GM12878 (cell line): Measurements from ENCODE around the gene SUSD6. TPM values are rescaled to one million over a fixed set of nuclear protein-coding genes. Genes with fewer than 3 reads are reported as not detected.

Source experiments
- BHLHE40 ChIP-seq, 2 experiments: fragments of 450-650 bp in 1 of 2; IDR thresholded peaks; 2 replicates each; pipeline ENCODE4 v1.6.1; 2011 to 2017; ENCODE audit warnings: low read depth in 2 of 2, borderline replicate concordance in 1 of 2, improper control_type of control experiment in 1 of 2, low read length in 1 of 2, mild to moderate bottlenecking in 1 of 2
- CBFB ChIP-seq: IDR thresholded peaks from 2 replicates; pipeline ENCODE4 v1.6.1; 2016; ENCODE audit warnings: antibody characterized with exemption, low read depth
- CEBPB ChIP-seq, 2 experiments: fragments of 150-350 bp in 1 of 2; IDR thresholded peaks; 2 replicates each; pipeline ENCODE4 v1.6.1; 2012 to 2014; ENCODE audit warnings: low read depth in 2 of 2, low read length in 2 of 2, borderline replicate concordance in 1 of 2, inconsistent platforms in 1 of 2
- CHD1 ChIP-seq: IDR thresholded peaks from 2 replicates; pipeline ENCODE4 v1.6.1; 2012; ENCODE audit warnings: low read depth, low read length, improper control_type of control experiment
- CHD4 ChIP-seq: fragments of 200-600 bp; sonication (generic); IDR thresholded peaks from 2 replicates; pipeline ENCODE4 v1.6.1; 2016; ENCODE audit warnings: mild to moderate bottlenecking
- FOXK2 ChIP-seq: fragments of 450-650 bp; IDR thresholded peaks from 2 replicates; pipeline ENCODE4 v1.6.1; 2017; ENCODE audit warnings: mild to moderate bottlenecking, moderate library complexity
- GABPA ChIP-seq: IDR thresholded peaks from 2 replicates; pipeline ENCODE4 v1.6.1; 2014; ENCODE audit warnings: antibody characterized with exemption, low read depth, mild to moderate bottlenecking, inconsistent platforms
- IRF4 ChIP-seq: IDR thresholded peaks from 2 replicates; pipeline ENCODE4 v1.6.1; 2011; ENCODE audit warnings: low read depth, low read length
- JUND ChIP-seq: IDR thresholded peaks from 2 replicates; pipeline ENCODE4 v1.6.1; 2012; ENCODE audit warnings: low read depth, mild to moderate bottlenecking, low read length, improper control_type of control experiment, moderate library complexity
- MLLT1 ChIP-seq: fragments of 450-650 bp; IDR thresholded peaks from 2 replicates; pipeline ENCODE4 v1.6.1; 2016; ENCODE audit warnings: mild to moderate bottlenecking
- MTA2 ChIP-seq: fragments of 450-650 bp; IDR thresholded peaks from 2 replicates; pipeline ENCODE4 v1.6.1; 2016; ENCODE audit warnings: low read depth, mild to moderate bottlenecking, moderate library complexity
- NBN ChIP-seq: fragments of 450-650 bp; IDR thresholded peaks from 2 replicates; pipeline ENCODE4 v1.6.1; 2016
- NR2C2 ChIP-seq: IDR thresholded peaks from 2 replicates; pipeline ENCODE4 v1.6.1; 2011; ENCODE audit warnings: borderline replicate concordance, low read depth; ENCODE audit not compliant: control insufficient read depth, insufficient read length
- PAX5 ChIP-seq: IDR thresholded peaks from 2 replicates; pipeline ENCODE4 v1.6.1; 2011; ENCODE audit warnings: low read depth, low read length, borderline replicate concordance
- POLR2A ChIP-seq: IDR thresholded peaks from 2 replicates; pipeline ENCODE4 v1.6.1; 2011; ENCODE audit warnings: low read depth, mild to moderate bottlenecking, low read length
- POLR2AphosphoS5 ChIP-seq: IDR thresholded peaks from 2 replicates; pipeline ENCODE4 v1.6.1; 2011; ENCODE audit warnings: mild to moderate bottlenecking, low read length, inconsistent platforms
- RAD21 ChIP-seq: IDR thresholded peaks from 2 replicates; pipeline ENCODE4 v1.6.1; 2011; ENCODE audit warnings: mild to moderate bottlenecking, low read depth, low read length, moderate library complexity; ENCODE audit not compliant: insufficient read depth
- RB1 ChIP-seq: fragments of 450-650 bp; formaldehyde crosslinking; IDR thresholded peaks from 2 replicates; pipeline ENCODE4 v1.6.1; 2017; ENCODE audit warnings: mild to moderate bottlenecking, borderline replicate concordance
- RBBP5 ChIP-seq: fragments of 200-600 bp; sonication (generic); conservative IDR thresholded peaks from 2 replicates; pipeline ENCODE4 v1.6.1; 2016
- SIN3A ChIP-seq: IDR thresholded peaks from 2 replicates; pipeline ENCODE4 v1.6.1; 2012; ENCODE audit warnings: low read depth, low read length, improper control_type of control experiment
- SMAD5 ChIP-seq: IDR thresholded peaks from 2 replicates; pipeline ENCODE4 v1.6.1; 2016; ENCODE audit warnings: antibody characterized with exemption, low read depth
- SP1 ChIP-seq: IDR thresholded peaks from one replicate; pipeline ENCODE4 v1.6.1; 2011; ENCODE audit warnings: low read depth, low read length
- TCF12 ChIP-seq: IDR thresholded peaks from 2 replicates; pipeline ENCODE4 v1.6.1; 2011; ENCODE audit warnings: low read depth, mild to moderate bottlenecking, low read length
- TCF3 ChIP-seq: IDR thresholded peaks from 2 replicates; pipeline ENCODE4 v1.6.1; 2012; ENCODE audit warnings: low read depth, mild to moderate bottlenecking, low read length, borderline replicate concordance; ENCODE audit not compliant: insufficient read depth
- ZBED1 ChIP-seq: IDR thresholded peaks from 2 replicates; pipeline ENCODE4 v1.6.1; 2016; ENCODE audit warnings: borderline replicate concordance
- polyA plus RNA-seq, 11 experiments: library from polyadenylated mRNA; depleted of rRNA in 4 of 11; unstranded in 6 of 11; stranded (reverse) in 5 of 11; fragments of >200 nt; fragmentation: Nextera tagmentation in 4 of 11; fragmentation: Illumina TruSeq in 1 of 11; extraction: Ambion mirVana in 4 of 11; extraction: Trizol in 1 of 11; gene quantifications; 1 replicate in 1 of 11; 2 replicates in 10 of 11; pipeline versions ENCODE4 v1.2.1 to v1.2.3, GENCODE V29; 2011 to 2016; ENCODE audit warnings: inconsistent platforms in 2 of 11, missing spikeins in 2 of 11, low read depth in 1 of 11
- total RNA-seq, 4 experiments: library from RNA; depleted of rRNA in 3 of 4; stranded (reverse); fragments of >200 nt in 3 of 4; fragmentation: Illumina TruSeq in 1 of 4; extraction: Trizol in 1 of 4; gene quantifications; 2 replicates each; pipeline versions ENCODE4 v1.2.1 to v1.2.3, GENCODE V29; 2013 to 2021
- TF ChIP-seq, protein P1 (sequence below), 3 experiments: IDR thresholded peaks in 2 of 3; conservative IDR thresholded peaks in 1 of 3; 2 replicates each; pipeline ENCODE4 v1.5.1; 2011; ENCODE audit warnings: low read depth in 3 of 3, low read length in 3 of 3, mild to moderate bottlenecking in 3 of 3, control low read depth in 2 of 3, moderate library complexity in 2 of 3, inconsistent platforms in 1 of 3, mixed read lengths in 1 of 3; ENCODE audit not compliant: control insufficient read depth in 2 of 3, insufficient read depth in 1 of 3; ENCODE audit errors: extremely low read depth in 1 of 3
- TF ChIP-seq, protein P2 (sequence below): fragments of 450-650 bp; formaldehyde crosslinking; IDR thresholded peaks from 2 replicates; pipeline ENCODE4 v1.5.0; 2022; ENCODE audit warnings: mild to moderate bottlenecking, missing genetic modification characterization

SUSD6 gene
- total and polyA plus RNA-seq, 10 of the 15 experiments (the other 5 are each of a cell fraction or from before 2014, with no cell fraction given), result 6.6 to 39.8 (median 20.2) TPM

GRCh38 chr14:69612014-69612782 is 802 bp downstream of the SUSD6 start (continued):
- TF ChIP-seq, protein P1, sequence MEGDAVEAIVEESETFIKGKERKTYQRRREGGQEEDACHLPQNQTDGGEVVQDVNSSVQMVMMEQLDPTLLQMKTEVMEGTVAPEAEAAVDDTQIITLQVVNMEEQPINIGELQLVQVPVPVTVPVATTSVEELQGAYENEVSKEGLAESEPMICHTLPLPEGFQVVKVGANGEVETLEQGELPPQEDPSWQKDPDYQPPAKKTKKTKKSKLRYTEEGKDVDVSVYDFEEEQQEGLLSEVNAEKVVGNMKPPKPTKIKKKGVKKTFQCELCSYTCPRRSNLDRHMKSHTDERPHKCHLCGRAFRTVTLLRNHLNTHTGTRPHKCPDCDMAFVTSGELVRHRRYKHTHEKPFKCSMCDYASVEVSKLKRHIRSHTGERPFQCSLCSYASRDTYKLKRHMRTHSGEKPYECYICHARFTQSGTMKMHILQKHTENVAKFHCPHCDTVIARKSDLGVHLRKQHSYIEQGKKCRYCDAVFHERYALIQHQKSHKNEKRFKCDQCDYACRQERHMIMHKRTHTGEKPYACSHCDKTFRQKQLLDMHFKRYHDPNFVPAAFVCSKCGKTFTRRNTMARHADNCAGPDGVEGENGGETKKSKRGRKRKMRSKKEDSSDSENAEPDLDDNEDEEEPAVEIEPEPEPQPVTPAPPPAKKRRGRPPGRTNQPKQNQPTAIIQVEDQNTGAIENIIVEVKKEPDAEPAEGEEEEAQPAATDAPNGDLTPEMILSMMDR (IDR thresholded peaks at IDR 0.05 in 2 of 3, conservative IDR thresholded peaks at IDR 0.05 in 1 of 3; ENCODE audit: control insufficient read depth in 2 of 3, extremely low read depth in 1 of 3, insufficient read depth in 1 of 3, low read depth in 3 of 3, low read length in 3 of 3), result no peak
- TF ChIP-seq RAD21 (no peak), BHLHE40 (IDR thresholded peaks at IDR 0.05; ENCODE audit: borderline replicate concordance in 1 of 2, low read depth in 2 of 2, low read length in 1 of 2) (peak in 1 of 2 experiments; percentile 43; a peak in 1 of 4 replicates), CHD1 (no peak), POLR2A (peak; percentile 21), TCF3 (no peak), TCF12 (no peak), CBFB (no peak; the same call in 1 of the 2 replicates), SP1 (no peak), NR2C2 (no peak), GABPA (no peak), PAX5 (no peak; the same call in 1 of the 2 replicates), SIN3A (peak; percentile 8; the same call in 1 of the 2 replicates), POLR2AphosphoS5 (peak; percentile 15; the same call in 1 of the 2 replicates), RBBP5 (no peak), RB1 (no peak), MLLT1 (0 out of 2 replicates have a peak, but pooled peaks have one; percentile 53), IRF4 (no peak), JUND (no peak), ZBED1 (no peak), CEBPB (IDR thresholded peaks at IDR 0.05; ENCODE audit: borderline replicate concordance in 1 of 2, low read depth in 2 of 2, low read length in 2 of 2) (no peak), MTA2 (no peak), CHD4 (no peak), NBN (0 out of 2 replicates have a peak, but pooled peaks have one; percentile 28), FOXK2 (no peak), SMAD5 (no peak)
- TF ChIP-seq, protein P2, sequence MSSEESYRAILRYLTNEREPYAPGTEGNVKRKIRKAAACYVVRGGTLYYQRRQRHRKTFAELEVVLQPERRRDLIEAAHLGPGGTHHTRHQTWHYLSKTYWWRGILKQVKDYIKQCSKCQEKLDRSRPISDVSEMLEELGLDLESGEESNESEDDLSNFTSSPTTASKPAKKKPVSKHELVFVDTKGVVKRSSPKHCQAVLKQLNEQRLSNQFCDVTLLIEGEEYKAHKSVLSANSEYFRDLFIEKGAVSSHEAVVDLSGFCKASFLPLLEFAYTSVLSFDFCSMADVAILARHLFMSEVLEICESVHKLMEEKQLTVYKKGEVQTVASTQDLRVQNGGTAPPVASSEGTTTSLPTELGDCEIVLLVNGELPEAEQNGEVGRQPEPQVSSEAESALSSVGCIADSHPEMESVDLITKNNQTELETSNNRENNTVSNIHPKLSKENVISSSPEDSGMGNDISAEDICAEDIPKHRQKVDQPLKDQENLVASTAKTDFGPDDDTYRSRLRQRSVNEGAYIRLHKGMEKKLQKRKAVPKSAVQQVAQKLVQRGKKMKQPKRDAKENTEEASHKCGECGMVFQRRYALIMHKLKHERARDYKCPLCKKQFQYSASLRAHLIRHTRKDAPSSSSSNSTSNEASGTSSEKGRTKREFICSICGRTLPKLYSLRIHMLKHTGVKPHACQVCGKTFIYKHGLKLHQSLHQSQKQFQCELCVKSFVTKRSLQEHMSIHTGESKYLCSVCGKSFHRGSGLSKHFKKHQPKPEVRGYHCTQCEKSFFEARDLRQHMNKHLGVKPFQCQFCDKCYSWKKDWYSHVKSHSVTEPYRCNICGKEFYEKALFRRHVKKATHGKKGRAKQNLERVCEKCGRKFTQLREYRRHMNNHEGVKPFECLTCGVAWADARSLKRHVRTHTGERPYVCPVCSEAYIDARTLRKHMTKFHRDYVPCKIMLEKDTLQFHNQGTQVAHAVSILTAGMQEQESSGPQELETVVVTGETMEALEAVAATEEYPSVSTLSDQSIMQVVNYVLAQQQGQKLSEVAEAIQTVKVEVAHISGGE (CRISPR knock-in tag), result no peak
